ENCODE results near the gene LBP. TPM values are rescaled to one million over a fixed set of nuclear protein-coding genes. Genes with fewer than 3 reads are reported as not detected.

LBP gene
- polyA plus RNA-seq, 1 experiment = not detected

GRCh38 chr20:38300438-38300837, 45.8 kb upstream of the LBP start:
- Histone ChIP-seq H3K9me3 (ENCODE audit: control insufficient read depth, insufficient read depth, low read length) (no peaks in the 10 kb centered on the region; the same call in 1 of the 2 replicates), H3K27ac (ENCODE audit: low read depth, low read length) (no peak overlapping the region), H3K27me3 (ENCODE audit: control insufficient read depth, insufficient read depth, low read length) (peaks cover 17% of the 10 kb centered on the region), H3K4me3 (ENCODE audit: low read depth, low read length) (no peak overlapping the region)
- CTCF ChIA-PET = interaction anchor here (1.2 kb wide), 1 partner anchor 10 kb away, joined by 3 read pairs; no protein-coding TSS in a partner anchor
- TF ChIP-seq CTCF (IDR thresholded peaks at IDR 0.05; ENCODE audit: low read depth, low read length) = no peak
- POLR2A ChIA-PET = no interaction called here
- no peak for DNase-seq (ENCODE audit: low read depth, low spot score)

- Histone ChIP-seq H3K9me3 (ENCODE audit: control insufficient read depth, insufficient read depth, low read length) (no peaks in the 10 kb centered on the region; the same call in 1 of the 2 replicates), H3K27ac (ENCODE audit: low read depth, low read length) (no peak overlapping the region), H3K27me3 (ENCODE audit: control insufficient read depth, insufficient read depth, low read length) (peaks cover 17% of the 10 kb centered on the region), H3K4me3 (ENCODE audit: low read depth, low read length) (no peak overlapping the region)
- ChIA-PET CTCF (interaction anchor here (0.6 kb wide), 1 partner anchor 22 kb away, joined by 3 read pairs; no protein-coding TSS in a partner anchor), POLR2A (no interaction called here)
- TF ChIP-seq CTCF (IDR thresholded peaks at IDR 0.05; ENCODE audit: low read depth, low read length) = no peak
- no peak for DNase-seq (ENCODE audit: low read depth, low spot score)
Measured at GRCh38 chr20:38301309-38301708, 45.0 kb upstream of the LBP start.

GRCh38 chr20:38302786-38303185, 43.5 kb upstream of the LBP start:
- H3K27me3 ChIP-seq (ENCODE audit: control insufficient read depth, insufficient read depth, low read length) = peaks cover 17% of the 10 kb centered on the region
- DNase-seq (ENCODE audit: low read depth, low spot score) = no peak
- TF ChIP-seq CTCF (IDR thresholded peaks at IDR 0.05; ENCODE audit: low read depth, low read length) = no peak
- H3K4me3 ChIP-seq (ENCODE audit: low read depth, low read length) = no peak overlapping the region
- ChIA-PET POLR2A (no interaction called here), CTCF (interaction anchor here (0.5 to 1.3 kb wide), 3 partner anchors 22 to 81 kb away, joined by 3 read pairs; no protein-coding TSS in a partner anchor)
- no peaks in the 10 kb centered on the region; the same call in 1 of the 2 replicates for H3K9me3 ChIP-seq (ENCODE audit: control insufficient read depth, insufficient read depth, low read length)
- no peak overlapping the region for H3K27ac ChIP-seq (ENCODE audit: low read depth, low read length)

- no peaks in the 10 kb centered on the region; the same call in none of the 2 replicates for H3K9me3 ChIP-seq (ENCODE audit: control insufficient read depth, insufficient read depth, low read length)
- DNase-seq (ENCODE audit: low read depth, low spot score) = no peak
- ChIA-PET CTCF (interaction anchor here (0.9 to 1.9 kb wide), 5 partner anchors 12 to 104 kb away, joined by 3 to 12 read pairs (median 3); no protein-coding TSS in a partner anchor), POLR2A (no interaction called here)
- peaks cover 17% of the 10 kb centered on the region for H3K27me3 ChIP-seq (ENCODE audit: control insufficient read depth, insufficient read depth, low read length)
- H3K27ac ChIP-seq (ENCODE audit: low read depth, low read length) = no peak within 1 kb of the TSS
- TF ChIP-seq CTCF (IDR thresholded peaks at IDR 0.05; ENCODE audit: low read depth, low read length) = no peak
- H3K4me3 ChIP-seq (ENCODE audit: low read depth, low read length) = no peak within 1 kb of the TSS
Measured at GRCh38 chr20:38303908-38304379, 42.3 kb upstream of the LBP start, which contains the start of gene BPI. Gene BPI (plus strand): TSS chr20:38304156. CDS start chr20:38304224, 68 bp downstream.

GRCh38 chr20:38304845-38305447, 41.3 kb upstream of the LBP start:
- TF ChIP-seq CTCF (IDR thresholded peaks at IDR 0.05; ENCODE audit: low read depth, low read length) = peak; percentile 65
- Histone ChIP-seq H3K4me3 (ENCODE audit: low read depth, low read length) (no peak overlapping the region), H3K27ac (ENCODE audit: low read depth, low read length) (no peak overlapping the region), H3K27me3 (ENCODE audit: control insufficient read depth, insufficient read depth, low read length) (peaks cover 20% of the 10 kb centered on the region), H3K9me3 (ENCODE audit: control insufficient read depth, insufficient read depth, low read length) (no peaks in the 10 kb centered on the region; the same call in none of the 2 replicates)
- ChIA-PET CTCF (interaction anchor here (0.6 to 2.0 kb wide), 21 partner anchors 14 to 725 kb away, joined by 3 to 17 read pairs (median 5); no protein-coding TSS in a partner anchor), POLR2A (no interaction called here)
- DNase-seq (ENCODE audit: low read depth, low spot score) = no peak
